GM18526 (cell line): ENCODE results near the gene SLC13A4.
A peak's percentile ranks its signal among the peaks of the same experiment; 100 is the strongest.

Experiments used
- POLR2A ChIP-seq: IDR thresholded peaks from 3 replicates; pipeline ENCODE4 v1.6.1; 2011; ENCODE audit not compliant: insufficient read length; ENCODE audit errors: extremely low read depth

The SLC13A4 gene

DNA sequence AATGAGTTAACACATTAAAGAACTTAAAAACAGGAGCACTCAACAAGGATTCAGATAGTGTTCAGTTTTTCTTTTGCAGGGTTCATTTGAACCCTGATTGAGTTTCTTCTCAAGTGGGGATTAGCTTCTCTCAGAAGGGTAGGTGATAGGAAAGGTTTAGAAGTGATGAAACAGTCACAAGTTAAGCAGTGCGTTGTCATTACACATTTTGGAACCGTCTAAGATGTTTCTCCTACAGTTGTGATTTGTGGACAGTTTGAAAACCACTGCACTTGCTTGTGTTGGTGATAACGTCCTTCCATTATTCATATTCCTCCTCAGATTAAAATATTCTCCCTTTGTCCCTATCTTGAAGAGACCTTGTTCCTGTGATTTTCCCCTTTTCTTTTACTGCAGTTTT, 62.9 kb downstream of the SLC13A4 start:
- TF ChIP-seq POLR2A = no peak

DNA sequence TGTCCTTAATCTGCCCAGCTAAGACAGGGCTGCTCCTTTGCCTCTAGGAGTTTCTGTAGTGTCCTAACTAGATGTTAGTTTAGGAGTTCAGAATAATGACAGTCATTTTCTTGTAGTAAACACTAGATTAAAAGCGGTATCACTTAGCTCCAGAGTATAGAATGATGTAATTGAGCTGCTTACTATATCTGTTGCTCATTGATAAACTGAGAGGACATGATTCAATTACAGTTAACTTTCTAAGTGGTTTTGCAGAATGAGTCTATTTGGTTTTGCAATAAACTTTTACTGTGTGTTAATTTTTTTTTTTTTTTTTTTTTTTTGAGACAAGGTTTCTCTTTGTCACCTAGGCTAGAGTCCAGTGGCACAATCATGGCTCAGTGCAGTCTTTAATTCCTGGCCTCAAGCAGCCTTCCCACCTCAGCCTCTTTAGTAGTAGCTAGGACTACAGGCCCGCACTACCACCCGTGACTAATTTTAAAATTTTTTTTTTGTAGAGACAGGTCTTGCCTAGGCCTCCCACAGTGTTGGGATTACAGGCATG, 63.9 kb downstream of the SLC13A4 start:
- TF ChIP-seq POLR2A = no peak

DNA sequence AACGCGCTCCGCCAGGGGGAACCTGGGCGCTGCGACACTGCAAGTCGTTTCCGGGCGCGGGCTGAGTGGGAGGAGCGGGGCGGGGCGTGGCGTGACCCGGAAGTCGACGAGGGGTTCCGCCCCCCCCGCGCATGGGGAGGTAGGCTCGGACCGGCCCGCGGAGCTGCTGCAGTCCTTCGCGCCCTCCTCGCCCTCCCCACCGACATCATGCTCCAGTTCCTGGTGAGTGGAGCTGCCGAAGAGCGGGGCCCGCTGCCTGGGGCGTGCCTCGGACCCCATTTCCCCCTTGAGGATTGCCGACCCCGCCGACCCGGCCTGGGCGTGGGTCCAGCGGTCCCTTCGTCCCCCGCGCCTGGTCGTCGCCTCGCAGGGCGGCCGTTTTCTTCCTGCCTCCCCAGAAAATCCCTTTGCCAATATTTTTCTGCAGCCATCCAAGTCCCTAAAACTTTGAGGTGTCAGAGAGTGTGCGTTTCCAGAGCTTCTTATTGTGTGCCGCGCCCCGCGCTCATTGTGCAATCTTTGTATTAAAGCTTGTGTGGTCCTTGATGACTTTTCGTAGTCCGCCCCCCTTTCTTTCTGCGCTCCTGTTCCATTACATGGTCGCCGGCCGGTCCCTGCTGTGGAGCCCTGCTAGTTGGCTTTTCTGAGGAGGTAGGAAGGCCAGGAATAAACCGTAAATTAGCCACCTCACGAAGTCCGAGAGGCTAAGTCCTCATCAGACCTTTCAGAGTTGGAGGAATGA, 65.4 kb downstream of the SLC13A4 start, which contains the start of gene STMP1:
TSS of gene STMP1 (plus strand) at position 142 of the 742 bp plus-strand sequence.
- peak; percentile 94 for TF ChIP-seq POLR2A

DNA sequence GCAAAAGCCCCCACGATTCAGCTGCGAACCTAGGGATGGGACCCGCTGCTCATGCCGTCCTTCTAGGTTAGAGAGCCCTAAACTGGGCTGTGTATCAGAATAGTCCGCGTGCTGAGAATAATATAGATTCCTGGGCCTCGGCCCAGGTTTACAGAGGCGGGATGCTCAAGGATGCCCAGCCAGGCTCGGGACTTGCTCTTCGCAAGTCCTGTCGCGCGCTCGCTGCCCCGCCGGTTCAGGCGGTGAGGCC, 65.9 kb downstream of the SLC13A4 start:
- no peak for TF ChIP-seq POLR2A

DNA sequence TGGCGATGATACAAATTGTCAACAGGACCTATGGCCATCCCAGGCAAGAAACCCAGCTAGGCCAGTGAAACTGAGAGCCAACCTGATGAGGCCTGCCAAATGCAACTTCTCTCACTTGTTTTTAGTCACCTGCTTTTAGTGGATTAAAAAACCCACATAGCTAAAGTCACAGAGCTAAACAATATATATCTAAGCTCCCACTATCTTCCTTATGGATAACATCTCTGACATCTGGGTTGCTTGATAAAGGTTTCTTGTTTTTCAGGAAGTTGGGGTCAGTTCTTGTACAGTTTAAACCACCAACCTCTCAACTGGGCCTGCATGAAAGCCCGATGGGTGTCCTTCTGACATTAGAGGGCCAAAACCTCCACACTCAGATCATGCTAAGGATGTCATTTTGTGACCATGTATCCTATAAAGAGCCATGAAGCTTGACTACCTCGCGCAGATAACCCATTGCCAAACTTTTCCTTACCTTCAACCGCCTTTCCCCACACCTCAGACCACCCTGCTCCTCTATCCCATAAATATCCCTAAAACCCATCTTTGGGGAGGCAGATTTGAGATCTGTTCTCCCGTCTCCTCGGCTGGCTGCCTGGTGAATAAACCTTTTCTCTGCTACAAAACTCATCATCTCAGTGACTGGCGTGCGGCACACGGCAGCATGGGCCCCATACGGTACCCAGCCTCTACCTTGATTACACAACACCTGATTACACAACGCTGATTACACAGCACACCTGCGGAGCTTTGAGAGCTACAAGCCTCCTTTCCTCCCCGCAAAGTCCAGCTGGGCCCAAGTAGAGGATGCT, 66.5 kb downstream of the SLC13A4 start:
- TF ChIP-seq POLR2A = no peak

DNA sequence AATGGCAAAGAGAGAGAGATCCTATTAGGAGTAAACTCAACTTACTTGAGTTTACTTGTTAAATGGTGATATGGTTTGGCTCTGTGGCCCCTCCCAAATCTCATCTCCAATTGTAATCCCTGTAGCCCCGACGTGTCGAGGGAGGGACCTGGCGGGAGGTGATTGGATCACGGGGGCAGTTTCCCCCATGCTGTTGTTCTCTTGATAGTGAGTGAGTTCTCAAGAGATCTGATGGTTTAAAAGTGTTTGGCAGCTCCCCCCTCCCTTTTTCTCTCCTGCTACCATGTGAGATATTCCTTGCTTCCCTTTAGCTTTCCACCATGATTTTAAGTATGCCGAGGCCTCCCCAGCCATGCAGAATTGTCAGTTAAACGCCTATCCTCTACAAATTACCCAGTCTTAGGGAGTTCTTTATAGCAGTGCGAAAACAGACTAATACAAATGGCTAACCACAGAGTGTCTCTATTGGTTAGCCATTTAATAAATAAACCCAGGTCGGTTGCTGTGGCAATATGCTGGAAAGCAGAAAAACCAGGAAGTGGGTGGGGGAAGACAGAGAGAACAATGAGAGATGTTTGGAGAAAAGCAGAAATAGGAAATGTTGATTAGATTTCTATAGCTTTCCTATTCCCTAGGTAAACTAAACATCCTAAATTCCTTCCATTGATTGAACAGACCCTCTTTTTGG, 68.7 kb downstream of the SLC13A4 start:
- no peak for TF ChIP-seq POLR2A

DNA sequence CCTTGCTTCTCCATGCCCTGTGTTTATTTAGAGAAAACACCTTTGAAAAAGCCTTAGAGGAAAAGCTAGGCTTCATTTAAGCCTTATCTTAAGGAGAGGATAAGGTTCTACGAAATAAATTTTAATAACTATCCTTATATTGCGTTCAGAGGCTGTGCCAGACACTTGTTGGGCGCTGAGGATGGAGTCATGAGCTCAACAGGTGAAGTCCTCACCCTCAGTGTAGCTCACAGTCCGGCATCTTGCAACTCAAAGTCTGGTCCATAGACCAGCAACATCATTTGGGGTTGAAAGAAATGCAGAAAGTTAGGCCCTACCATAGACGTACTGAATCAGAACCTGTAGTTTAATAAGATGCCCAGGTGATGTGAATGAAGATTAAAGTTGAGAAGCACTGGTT, 69.4 kb downstream of the SLC13A4 start:
- TF ChIP-seq POLR2A = no peak

DNA sequence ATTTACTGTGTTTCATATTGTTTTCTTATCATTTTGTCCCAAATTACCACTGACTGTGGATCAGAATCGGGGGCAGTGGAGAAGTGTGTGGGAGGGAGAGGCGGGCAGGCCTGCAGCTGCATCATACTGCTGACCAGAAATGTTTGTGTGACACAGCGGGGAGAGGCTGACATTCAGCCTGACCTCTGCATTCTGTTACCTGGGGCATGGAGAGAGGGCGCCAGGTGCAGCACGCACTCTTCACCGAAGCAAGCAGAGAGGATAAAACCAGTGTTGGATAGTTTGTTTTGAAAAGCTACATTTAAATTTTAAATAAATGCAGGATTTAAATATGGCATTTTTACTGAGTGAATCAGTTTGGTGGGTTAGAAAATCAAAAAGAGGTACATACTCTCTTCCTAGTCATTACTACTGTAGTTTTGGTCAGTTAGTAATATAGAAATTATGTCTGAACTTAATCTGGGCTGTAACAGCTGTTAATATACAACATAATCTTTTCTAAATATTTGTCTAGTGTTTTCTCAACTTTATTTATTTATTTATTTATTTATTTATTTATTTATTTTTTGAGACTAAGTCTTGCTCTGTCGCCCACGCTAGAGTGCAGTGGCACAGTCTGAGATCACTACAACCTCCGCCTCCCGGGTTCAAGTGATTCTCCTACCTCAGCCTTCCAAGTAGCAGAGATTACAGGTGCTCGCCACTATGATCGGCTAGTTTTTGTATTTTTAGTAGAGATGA, 74.5 kb downstream of the SLC13A4 start:
- TF ChIP-seq POLR2A = no peak

DNA sequence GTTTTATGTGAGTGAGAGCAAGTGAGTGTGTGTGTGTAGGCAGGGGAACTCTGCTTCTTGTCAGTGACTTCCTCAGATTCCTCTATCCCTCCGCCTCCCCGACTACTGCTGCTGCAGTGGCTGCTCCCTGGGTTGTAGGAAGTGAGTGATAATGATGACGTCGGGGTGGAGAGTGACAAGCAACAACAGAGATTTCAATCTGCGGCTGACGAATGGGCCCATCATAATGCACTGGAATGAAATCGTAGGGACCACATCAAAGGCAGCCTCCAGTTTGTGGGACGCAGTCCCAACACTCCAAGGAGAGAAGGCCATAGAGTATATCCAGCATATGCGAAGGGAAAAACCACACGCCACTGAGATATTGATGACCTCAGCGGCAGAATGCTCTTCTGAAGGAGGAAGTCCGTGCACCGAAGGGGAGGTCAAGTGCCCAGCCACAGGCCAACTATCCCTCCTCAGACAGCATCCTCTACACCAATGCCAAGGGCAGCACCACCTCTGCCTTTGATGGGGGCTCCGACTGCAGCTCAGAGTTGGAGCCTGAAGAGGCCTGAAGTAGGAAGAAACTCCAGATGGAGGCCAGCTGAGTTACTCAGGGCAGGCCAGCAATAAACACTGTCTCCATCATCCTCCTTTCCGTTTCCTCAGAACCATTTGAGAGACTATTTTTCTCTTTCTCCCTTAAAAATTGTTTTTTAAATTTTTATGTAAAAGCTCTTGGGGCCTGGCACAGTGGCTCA, 77.0 kb downstream of the SLC13A4 start:
- no peak for TF ChIP-seq POLR2A

DNA sequence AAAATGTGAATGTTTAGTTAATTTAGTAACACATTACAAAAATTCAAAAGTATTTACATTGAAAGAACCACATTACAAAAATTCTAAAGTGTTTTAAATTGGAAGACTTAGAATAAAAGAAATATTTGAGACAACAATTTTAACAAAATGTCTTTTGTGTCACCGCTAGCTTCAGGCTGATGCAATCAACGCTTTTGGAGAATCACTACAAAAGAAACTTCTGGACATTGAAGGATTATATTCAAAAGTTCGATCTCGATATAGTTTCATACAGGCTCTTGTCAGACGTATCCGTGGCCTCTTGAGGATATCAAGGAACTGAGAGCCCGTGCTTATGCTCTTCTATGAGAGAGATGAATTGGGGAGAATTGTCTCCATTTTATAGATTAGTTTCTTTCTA, 79.8 kb downstream of the SLC13A4 start:
- no peak for TF ChIP-seq POLR2A

DNA sequence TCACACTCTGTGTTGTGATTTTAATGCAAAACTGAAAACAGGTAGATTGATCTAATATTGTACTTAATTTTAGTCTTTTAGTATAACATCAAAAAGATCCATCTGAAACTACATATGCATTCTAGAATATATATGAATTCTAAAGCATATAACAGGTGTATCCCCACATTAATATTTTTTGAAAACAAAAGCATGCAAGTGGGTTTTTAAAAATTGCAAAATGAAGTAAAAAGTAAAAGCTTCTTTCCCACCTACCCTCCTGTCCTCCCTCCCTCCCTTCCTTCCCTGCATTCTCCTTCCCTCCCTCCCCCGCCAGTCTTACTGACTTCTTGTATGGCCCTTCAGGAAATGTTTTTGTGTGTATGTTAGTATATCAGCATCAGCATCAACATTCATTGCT, 80.2 kb downstream of the SLC13A4 start:
- TF ChIP-seq POLR2A = no peak

DNA sequence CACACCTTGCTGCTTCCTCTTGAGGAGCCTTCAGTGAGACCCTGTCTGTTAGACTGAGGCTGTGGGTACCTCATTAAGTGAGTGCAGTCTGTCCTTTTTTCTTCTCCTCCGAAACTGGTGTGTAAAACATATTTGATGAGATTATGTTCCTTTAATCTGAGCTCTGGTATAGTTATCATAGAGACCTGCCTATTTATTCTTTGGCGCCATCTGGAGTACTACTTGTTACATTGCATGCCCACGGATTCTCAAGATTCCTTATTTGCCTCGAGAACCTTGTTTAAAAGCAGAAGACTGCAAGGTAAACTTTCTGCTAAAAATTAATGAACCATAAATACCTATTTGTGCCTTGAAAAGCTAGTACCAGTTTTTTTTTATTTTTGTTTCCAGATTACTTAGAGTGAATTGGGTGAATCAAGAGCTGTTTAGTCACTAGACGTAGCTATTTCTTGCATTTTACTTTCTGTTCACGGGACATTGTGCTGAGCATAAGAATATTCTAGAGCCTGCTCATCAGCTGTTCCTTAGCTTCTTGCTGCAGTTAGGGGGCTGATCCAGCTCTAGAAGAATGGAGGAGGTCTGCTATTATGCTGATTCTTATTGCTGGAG, 82.6 kb downstream of the SLC13A4 start:
- no peak for TF ChIP-seq POLR2A

DNA sequence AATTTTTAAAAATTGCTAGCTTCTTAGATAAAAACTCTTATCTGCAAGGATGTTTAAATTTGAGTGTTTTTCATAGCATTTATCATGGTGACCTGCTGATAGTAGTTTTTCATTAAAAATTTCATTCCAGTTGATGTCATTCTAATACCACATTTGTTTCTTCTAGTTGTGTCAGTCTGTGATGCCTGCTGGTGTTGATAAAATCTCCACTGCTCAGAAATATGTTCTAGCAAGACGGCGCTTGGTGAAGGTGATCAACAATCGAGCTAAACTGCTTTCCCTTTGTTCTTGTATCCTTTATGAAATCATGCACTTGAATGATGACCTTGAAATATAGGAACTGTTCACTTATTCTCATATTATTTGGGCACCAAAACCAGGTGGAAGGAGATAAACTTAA, 83.3 kb downstream of the SLC13A4 start:
- TF ChIP-seq POLR2A = no peak

DNA sequence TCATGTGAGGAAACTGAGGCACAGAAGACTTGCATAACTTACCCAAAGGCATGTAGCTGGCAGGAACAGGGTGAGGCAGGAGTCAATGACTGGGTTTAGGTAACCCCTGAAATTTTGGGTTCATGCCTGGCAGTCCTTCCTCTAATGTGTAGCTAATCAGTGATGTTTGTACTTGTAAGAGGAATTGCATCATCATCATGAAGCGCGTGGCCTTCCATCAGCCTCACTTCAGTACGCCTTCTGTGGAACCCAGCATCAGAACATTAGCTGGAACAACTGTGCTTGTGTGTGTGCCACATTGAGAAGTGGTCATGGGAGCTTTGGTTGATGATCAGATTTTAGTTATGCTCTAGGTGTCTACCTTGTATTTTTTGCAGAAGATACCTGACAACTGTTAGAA, 83.8 kb downstream of the SLC13A4 start:
- TF ChIP-seq POLR2A = no peak
